ENCODE results near the gene VTI1A.

Gene VTI1A

GRCh38 chr10:112826018-112826697 is 379.1 kb downstream of the VTI1A start:
- Mint-ChIP-seq H3K4me3 (no peak overlapping the region), H3K9me3 (no peaks in the 10 kb centered on the region), H3K4me1 (no peaks in the 10 kb centered on the region), H3K36me3 (no peaks in the 10 kb centered on the region), H3K27me3 (no peaks in the 10 kb centered on the region), H3K27ac (no peak overlapping the region)
- CTCF ChIA-PET: no interaction called here
- no peak for DNase-seq

DNA sequence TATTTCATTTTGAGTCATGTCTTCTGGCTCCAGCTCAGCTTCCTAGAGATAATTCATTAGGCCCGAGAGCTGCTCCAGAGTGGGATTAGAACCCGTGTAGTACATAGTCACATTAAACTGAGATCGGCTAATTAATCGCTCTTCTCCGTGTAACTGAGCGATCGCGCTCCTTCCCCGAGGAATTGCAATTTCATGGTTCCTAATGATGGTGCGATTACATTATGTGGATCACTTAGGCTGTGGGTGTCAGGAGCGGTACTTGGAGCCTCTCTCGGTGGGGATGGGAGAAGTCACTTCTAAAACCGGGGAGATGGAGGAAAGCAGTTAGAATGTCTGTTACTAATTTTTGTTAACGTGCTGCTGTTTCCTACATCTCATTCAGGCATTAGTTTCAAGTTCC is 380.1 kb downstream of the VTI1A start:
- DNase-seq: no peak
- Mint-ChIP-seq H3K27ac (no peak overlapping the region), H3K27me3 (no peaks in the 10 kb centered on the region), H3K4me3 (no peak overlapping the region), H3K36me3 (no peaks in the 10 kb centered on the region), H3K9me3 (no peaks in the 10 kb centered on the region), H3K4me1 (no peaks in the 10 kb centered on the region)
- CTCF ChIA-PET: no interaction called here

DNA sequence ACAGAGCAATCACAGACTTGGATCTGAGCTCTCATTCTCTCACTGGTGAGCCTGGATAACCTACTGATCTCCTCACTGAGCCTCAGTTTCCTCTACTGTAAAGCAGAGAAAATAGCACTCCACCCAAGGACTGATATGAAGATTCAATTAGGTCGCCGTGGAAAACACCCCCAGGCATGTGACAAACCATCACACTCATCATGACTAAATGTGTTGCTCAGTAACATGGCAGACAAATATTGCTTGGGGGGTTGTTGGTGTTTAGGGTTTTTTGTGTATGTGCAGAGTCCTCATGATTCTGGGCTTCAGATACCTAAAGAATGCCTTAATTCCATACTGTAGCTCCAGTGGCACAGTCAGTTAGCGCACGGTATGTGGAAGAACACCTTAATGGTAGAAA is 380.9 kb downstream of the VTI1A start:
- Mint-ChIP-seq H3K4me3 (no peak overlapping the region), H3K4me1 (no peaks in the 10 kb centered on the region), H3K27ac (no peak overlapping the region), H3K36me3 (no peaks in the 10 kb centered on the region), H3K27me3 (no peaks in the 10 kb centered on the region), H3K9me3 (no peaks in the 10 kb centered on the region)
- CTCF ChIA-PET: no interaction called here
- DNase-seq: no peak

GRCh38 chr10:112831859-112832258 is 384.8 kb downstream of the VTI1A start:
- H3K27ac Mint-ChIP-seq: no peak overlapping the region

DNA sequence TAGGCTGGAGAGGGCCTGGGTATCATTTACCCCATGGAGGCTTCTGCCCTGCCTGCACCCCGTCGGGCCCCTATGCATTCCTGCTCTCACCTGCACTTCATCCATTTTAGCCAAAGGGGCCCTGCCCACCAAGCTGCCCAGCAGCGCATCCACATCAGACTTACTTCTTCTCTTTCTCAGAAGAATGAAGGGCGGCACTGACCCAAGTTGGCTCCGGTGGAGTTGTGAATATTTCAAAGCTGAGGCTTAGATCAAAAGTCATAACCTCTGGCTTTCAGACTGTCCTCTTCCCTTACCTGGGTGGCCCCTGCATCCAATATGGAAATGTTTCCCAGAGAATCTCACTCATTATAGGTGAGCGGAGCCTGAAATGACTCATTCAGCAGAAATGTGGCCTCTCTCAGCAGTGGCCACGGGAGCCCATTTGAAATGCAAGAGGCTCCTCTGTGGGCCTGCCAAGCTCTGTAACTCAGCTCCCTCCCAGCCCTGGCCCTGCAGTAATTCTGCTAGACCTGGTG is 385.4 kb downstream of the VTI1A start:
- H3K27me3 Mint-ChIP-seq: no peaks in the 10 kb centered on the region
- H3K4me3 Mint-ChIP-seq: no peak overlapping the region
- CTCF ChIA-PET: no interaction called here
- DNase-seq: no peak
- H3K9me3 Mint-ChIP-seq: peaks cover 3% of the 10 kb centered on the region
- no peaks in the 10 kb centered on the region for H3K4me1 Mint-ChIP-seq
- H3K27ac Mint-ChIP-seq: no peak overlapping the region
- H3K36me3 Mint-ChIP-seq: no peaks in the 10 kb centered on the region

More at GRCh38 chr10:112831859-112832258, 384.8 kb downstream of the VTI1A start:
- DNase-seq: no peak
- H3K4me3 Mint-ChIP-seq: no peak overlapping the region
- CTCF ChIA-PET: no interaction called here
- H3K4me1 Mint-ChIP-seq: no peaks in the 10 kb centered on the region
- peaks cover 3% of the 10 kb centered on the region for H3K9me3 Mint-ChIP-seq
- no peaks in the 10 kb centered on the region for H3K36me3 Mint-ChIP-seq
- H3K27me3 Mint-ChIP-seq: no peaks in the 10 kb centered on the region

DNA sequence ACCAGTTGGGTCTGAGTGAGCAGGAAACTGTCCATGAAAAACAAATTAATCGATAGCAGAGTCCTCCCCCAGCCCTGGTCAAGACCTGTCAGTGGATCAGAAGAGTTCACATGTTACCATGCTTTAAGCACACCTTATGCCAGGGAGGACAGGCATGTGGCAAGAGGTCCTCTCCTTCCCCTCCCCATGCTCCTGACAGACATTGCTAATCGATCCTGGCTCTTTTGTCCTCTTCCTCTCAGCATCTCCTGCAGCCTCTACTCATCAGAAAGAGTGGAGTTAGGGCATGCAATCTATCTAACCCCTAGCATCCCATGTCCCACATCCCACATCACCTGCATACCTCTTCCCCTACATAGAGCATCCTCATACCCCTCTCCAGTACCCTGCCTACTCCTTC is 385.9 kb downstream of the VTI1A start:
- no peaks in the 10 kb centered on the region for H3K36me3 Mint-ChIP-seq
- H3K9me3 Mint-ChIP-seq: peaks cover 4% of the 10 kb centered on the region
- no peaks in the 10 kb centered on the region for H3K27me3 Mint-ChIP-seq
- CTCF ChIA-PET: no interaction called here
- no peak overlapping the region for H3K27ac Mint-ChIP-seq
- no peaks in the 10 kb centered on the region for H3K4me1 Mint-ChIP-seq
- H3K4me3 Mint-ChIP-seq: no peak overlapping the region
- no peak for DNase-seq

DNA sequence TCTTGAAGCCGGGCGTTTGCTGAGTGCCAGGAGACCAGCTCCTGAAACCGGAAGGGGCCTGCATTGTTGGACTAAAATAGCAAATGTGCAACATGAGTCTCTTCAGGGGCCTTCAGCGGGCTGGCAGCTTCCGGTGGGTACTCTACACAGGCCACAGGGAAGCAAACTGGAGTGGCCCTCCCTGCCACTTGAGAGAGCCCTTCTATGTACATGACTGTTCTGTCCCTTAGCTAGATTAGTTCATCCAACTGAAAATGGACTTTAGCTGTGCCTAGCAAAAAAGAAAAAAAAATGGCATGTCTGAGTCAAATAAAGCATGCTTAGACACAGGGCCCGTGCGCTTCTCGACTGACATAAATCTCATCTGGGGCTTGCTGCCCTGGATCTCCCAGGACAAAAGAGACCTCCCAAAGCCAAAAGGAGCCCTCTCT is 387.8 kb downstream of the VTI1A start:
- no peak overlapping the region for H3K27ac Mint-ChIP-seq
- no peak overlapping the region for H3K4me3 Mint-ChIP-seq
- no peak for DNase-seq
- H3K27me3 Mint-ChIP-seq: no peaks in the 10 kb centered on the region
- peaks cover 6% of the 10 kb centered on the region for H3K9me3 Mint-ChIP-seq
- no peaks in the 10 kb centered on the region for H3K4me1 Mint-ChIP-seq
- CTCF ChIA-PET: no interaction called here
- H3K36me3 Mint-ChIP-seq: no peaks in the 10 kb centered on the region

DNA sequence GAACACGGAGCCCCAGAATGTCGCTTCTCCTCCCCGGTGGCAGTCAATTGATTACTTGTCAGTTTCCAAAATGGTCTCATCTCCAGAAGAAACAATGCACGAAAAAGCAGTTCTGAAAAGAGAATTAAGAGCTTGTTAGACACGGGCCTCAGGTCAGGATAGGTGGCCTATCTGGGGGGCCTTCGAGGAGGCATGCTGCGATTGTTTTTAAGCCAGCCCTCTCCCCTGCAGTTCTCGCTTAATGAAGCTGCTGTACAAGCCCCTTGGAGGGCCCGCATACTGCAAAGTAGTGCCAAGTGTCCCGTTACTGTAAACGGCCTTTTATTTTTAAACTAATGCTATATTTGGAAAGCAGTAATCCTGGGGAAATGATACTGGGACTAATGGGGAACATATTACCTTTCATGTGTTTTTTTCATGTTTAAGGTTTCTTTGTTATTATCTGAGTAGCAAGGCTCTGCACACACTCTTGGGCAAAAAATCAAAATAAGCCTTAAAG is 388.3 kb downstream of the VTI1A start:
- no peaks in the 10 kb centered on the region for H3K27me3 Mint-ChIP-seq
- H3K9me3 Mint-ChIP-seq: peaks cover 11% of the 10 kb centered on the region
- H3K36me3 Mint-ChIP-seq: no peaks in the 10 kb centered on the region
- no peak overlapping the region for H3K27ac Mint-ChIP-seq
- DNase-seq: no peak
- no peak overlapping the region for H3K4me3 Mint-ChIP-seq
- CTCF ChIA-PET: no interaction called here
- H3K4me1 Mint-ChIP-seq: no peaks in the 10 kb centered on the region

DNA sequence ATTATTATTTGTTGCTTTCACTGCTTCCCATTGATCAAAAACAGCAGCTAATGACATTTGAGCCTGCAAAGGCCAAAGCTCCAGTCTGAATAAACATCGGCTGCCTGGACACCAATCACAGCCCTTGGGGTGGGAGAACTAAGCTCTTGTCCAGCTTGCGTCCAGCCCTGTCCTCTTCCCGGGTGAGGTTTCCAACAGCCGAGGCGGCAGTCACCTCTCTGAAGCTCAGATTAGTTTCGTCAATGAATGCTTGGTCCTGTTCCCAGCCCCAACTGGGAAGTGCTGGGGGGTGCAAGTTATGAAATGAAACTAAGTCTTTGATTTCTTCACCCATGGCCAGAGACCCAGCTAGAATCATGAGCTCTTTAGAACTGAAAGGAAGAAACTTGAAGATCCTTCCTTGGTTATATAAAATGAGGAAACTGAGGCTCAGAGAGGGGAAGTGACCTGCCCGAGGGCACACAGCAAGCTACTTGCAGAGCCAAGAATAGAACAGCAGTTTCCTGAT is 389.0 kb downstream of the VTI1A start:
- Mint-ChIP-seq H3K4me3 (no peak overlapping the region), H3K27me3 (no peaks in the 10 kb centered on the region), H3K27ac (no peak overlapping the region), H3K4me1 (no peaks in the 10 kb centered on the region), H3K36me3 (no peaks in the 10 kb centered on the region), H3K9me3 (peaks cover 11% of the 10 kb centered on the region)
- DNase-seq: no peak
- CTCF ChIA-PET: no interaction called here

DNA sequence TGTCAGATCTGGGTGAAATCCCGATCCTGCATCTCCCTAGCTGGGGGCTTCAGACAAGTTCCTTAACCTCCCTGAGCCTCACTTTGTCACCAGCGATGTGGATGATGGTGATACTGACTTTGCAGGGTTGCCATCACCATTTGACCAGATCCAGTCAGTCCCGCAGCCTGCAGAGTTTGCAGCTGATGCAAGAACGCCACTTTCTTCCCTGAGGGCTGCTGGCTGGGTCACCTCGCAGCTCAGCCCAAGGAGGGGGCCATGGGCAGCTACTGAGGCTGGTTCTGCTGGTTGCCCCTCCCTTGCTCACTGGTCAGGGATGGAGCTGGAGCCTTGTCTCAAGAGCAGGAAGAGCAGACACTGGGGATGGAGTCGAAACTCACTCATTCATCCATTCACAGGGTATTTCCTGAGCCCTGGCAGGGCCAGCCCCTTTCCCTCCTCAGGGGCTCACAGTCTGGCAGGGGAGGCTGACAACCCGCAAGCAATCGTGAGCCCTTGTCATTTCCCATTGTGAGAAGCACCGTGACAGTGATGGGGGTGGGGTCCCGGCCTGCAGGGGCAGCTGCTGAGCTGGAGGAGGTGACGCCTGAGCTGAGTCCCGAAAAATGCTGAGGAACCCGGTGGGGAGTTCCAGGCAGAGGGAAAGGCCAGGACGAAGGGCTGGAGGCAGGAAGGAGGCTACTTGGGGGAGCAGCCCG is 391.9 kb downstream of the VTI1A start:
- CTCF ChIA-PET: no interaction called here

GRCh38 chr10:112839928-112840654 is 393.1 kb downstream of the VTI1A start:
- H3K36me3 Mint-ChIP-seq: no peaks in the 10 kb centered on the region
- H3K4me1 Mint-ChIP-seq: no peaks in the 10 kb centered on the region
- no peaks in the 10 kb centered on the region for H3K27me3 Mint-ChIP-seq
- CTCF ChIA-PET: no interaction called here
- no peak for DNase-seq
- H3K9me3 Mint-ChIP-seq: peaks cover 21% of the 10 kb centered on the region
- no peak overlapping the region for H3K4me3 Mint-ChIP-seq
- H3K27ac Mint-ChIP-seq: no peak overlapping the region

More for the DNA sequence above, 391.9 kb downstream of the VTI1A start:
- Mint-ChIP-seq H3K36me3 (no peaks in the 10 kb centered on the region), H3K27ac (no peak overlapping the region), H3K27me3 (no peaks in the 10 kb centered on the region), H3K4me1 (no peaks in the 10 kb centered on the region), H3K9me3 (peaks cover 16% of the 10 kb centered on the region), H3K4me3 (no peak overlapping the region)
- no peak for DNase-seq

DNA sequence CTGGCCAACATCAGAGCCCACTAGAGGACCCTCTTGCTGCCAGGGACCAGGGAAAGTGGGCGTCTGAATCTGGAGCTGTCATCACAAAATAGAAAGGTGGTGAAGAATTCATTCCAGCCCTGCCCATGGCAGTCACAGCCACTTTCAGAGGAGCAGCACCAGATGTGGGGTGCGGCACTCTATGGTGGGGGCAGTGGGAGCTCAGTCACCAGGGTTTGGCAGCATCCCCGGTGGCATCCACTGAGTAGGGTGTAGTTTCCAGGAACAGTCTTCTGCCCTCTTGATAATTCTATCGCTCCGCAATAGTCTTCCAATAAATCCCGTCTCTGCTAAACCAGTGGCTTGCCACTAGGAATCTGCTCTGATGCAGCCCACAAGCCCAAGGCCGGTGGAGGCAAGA is 394.5 kb downstream of the VTI1A start:
- CTCF ChIA-PET: no interaction called here
- no peaks in the 10 kb centered on the region for H3K4me1 Mint-ChIP-seq
- DNase-seq: no peak
- no peak overlapping the region for H3K27ac Mint-ChIP-seq
- H3K36me3 Mint-ChIP-seq: no peaks in the 10 kb centered on the region
- no peaks in the 10 kb centered on the region for H3K27me3 Mint-ChIP-seq
- H3K9me3 Mint-ChIP-seq: peaks cover 25% of the 10 kb centered on the region
- no peak overlapping the region for H3K4me3 Mint-ChIP-seq

GRCh38 chr10:112842832-112843360 is 395.9 kb downstream of the VTI1A start:
- H3K4me1 Mint-ChIP-seq: no peaks in the 10 kb centered on the region

DNA sequence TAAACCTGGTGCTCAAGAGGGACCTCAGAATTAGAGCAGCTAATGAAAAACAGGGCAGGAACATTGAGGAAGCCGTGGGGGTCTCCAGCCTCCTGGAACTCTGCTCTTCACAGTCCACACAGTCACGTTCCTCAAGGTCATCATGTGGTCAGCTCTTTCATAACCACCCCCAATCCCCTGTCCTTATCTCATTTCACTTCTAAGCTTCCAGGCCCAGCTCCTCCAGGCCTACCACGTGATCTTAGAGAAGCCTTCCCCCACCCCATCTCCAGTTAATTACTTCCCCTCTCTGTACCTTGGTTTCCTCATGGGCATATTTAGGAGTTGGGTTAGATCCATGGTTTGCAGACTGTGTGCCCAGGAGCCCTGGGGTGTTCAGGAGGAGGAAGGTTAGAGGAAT is 396.6 kb downstream of the VTI1A start:
- DNase-seq: no peak
- Mint-ChIP-seq H3K9me3 (peaks cover 37% of the 10 kb centered on the region), H3K36me3 (peaks cover 2% of the 10 kb centered on the region), H3K27me3 (no peaks in the 10 kb centered on the region), H3K27ac (no peak overlapping the region), H3K4me1 (no peaks in the 10 kb centered on the region), H3K4me3 (no peak overlapping the region)
- CTCF ChIA-PET: no interaction called here

More at GRCh38 chr10:112842832-112843360, 395.9 kb downstream of the VTI1A start:
- Mint-ChIP-seq H3K4me3 (no peak overlapping the region), H3K27ac (no peak overlapping the region), H3K27me3 (no peaks in the 10 kb centered on the region), H3K36me3 (no peaks in the 10 kb centered on the region), H3K9me3 (peaks cover 32% of the 10 kb centered on the region)
- CTCF ChIA-PET: no interaction called here
- DNase-seq: no peak
